HG03097 (cell line): ENCODE results near the gene RNF38.
"Not testable (repeated sequence)": the region's sequence is repeated elsewhere in the genome, so short reads cannot be mapped to it uniquely, and the experiment has no call there.

ENCODE experiments used
- ATAC-seq: cut with Tn5 transposase; IDR thresholded peaks from one replicate; pipeline ENCODE4 v1.9.1; 2021; ENCODE audit not compliant: unreplicated experiment, low FRiP score

The RNF38 gene

DNA sequence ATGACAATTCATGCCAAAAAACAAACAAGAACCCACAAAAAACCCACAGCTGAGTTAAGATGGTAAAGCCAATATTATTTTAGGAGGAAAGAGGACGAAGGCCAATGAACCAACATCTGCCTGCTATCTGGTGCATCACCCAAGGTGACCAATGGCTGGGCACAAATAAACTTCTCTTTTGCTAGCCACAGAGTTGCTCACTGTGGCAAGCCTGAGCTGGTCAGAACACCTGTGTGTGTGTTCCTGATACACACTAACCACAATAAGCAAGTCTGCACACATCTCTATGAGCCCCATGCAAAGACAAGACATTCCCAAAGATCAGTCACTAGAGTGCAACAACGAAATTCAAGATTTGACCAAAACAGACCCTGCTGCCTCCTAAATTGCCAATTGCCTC, 63.1 kb downstream of the RNF38 start:
- ATAC-seq: no peak

DNA sequence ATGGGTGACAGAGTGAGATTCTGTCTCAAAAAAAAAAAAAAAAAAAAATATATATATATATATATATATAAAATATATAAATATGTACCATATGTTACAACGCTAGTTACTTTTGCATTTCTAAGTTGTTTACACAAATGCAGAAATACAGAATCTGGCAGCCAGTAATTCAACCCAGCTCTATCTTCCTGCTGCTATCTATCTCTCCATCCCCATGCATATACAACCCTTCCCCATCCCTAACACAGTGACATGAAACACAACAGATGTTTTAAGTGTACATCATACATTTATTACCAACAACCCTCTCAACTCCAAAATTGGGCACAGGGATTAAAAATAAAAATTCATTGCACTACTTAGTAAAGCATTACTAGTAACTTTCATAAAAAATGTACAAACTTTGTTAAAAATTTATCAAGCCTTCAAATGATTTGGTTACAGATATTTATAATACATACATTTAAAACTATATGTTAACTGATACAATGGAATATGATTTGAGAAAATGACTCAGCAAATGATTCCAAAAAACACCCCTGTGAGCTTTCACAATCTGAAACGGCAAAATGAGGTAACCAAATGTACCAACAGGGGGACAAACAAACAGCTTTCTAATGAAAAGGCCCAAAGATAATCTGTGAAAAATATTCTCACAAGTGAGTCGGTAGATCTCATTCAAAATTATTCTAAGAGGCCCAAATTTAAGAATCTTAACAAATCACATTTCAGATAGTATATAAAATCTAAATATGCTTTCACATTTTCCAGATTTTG, 63.8 kb downstream of the RNF38 start:
- no peak for ATAC-seq

DNA sequence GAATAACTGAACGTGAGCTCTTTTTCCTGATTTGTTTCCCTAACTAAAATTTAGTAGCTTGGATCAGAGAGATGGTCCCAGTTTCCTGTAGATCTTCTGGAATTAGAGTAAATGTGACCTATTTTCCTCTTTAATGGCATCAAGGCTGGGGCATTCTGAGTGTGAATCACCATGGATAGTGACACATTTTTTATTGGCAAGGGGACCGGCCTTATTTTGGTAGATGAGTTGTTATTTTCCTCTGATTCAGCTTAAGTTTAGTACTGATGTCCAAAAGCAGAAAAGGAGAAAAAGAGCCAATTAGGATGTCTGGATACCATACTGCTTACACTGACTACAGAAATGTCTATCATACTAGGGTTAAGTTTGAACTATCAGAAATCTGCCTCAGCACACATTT, 68.1 kb downstream of the RNF38 start:
- ATAC-seq: no peak

DNA sequence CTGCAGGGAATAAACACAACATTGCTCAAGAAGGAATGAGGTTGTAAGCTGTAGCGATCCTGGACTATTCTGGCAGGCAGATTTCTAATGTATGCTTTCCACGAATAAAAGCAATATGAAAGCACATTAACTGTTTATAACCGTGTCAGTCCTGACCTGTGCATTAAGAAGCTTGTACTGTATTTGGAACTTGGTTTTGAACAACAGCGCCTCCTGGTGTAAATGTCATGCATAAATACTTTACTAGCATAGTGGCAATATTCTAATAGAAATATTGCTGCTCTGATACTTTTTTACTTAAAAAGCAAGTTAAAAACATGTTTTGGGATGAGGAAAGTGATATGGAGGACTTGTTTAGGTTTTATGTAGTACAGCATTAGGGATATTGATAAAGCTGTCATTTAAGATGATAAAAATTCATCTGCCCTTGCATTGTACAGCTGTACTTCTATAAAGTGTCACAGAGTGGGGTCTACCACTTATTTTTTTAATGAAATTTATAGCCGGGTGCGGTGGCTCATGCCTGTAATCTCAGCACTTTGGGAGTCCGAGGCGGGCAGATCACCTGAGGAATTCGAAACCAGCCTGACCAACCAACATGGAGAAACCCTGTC, 71.2 kb downstream of the RNF38 start:
- no peak for ATAC-seq

DNA sequence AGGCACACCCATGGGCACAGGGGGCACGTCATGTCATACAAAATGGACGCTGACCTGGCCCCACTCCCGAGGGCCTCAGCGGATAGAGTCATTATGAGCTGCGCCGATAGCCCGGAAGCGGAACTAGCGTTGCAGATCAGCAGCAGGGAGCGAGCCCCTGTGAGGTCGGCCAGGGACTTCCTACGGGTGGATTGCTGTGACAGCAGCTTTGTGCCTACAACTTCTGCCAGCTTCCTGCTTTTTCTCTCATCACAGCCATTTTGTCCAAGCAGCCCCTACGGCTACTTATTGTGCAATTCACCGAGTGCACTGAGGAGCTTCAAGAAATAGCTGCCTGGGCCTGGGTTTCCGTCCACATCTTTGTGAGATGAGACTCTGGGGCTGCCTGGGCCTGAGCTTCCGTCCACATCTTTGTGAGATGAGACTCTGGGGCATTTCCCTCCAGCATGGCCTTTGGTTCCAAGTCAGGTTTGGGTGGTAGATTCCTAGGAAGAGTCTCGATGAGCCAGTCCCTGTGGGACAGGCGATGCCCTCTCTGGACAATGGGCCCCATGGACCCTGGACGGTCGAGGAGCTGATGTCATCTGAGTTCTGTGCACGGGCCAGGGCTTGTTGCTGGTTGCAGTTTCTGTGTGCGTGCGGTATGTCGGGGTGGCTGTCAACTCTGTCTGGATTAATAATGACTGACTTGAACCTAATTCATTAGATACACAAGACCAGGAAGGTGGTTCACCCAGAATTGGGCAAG, 74.8 kb downstream of the RNF38 start:
- no peak for ATAC-seq

DNA sequence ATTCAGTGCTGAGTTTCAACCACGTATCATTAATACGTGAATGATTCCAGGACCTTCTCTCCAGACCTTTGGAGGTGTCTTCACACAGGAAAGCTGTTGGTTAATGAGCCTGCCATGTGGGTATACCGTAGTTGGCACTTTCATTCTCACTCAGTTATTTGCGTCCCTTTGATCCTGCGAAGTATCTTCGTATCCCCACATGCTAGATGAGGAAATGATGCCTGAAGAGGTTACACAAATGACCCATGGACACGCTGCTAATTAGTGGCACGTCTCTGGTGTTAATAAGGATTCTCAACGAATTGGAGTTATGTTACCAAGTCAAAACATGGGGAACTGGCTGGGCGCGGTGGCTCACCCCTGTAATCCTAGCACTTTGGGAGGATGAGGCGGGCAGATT, 76.1 kb downstream of the RNF38 start:
- ATAC-seq: no peak

DNA sequence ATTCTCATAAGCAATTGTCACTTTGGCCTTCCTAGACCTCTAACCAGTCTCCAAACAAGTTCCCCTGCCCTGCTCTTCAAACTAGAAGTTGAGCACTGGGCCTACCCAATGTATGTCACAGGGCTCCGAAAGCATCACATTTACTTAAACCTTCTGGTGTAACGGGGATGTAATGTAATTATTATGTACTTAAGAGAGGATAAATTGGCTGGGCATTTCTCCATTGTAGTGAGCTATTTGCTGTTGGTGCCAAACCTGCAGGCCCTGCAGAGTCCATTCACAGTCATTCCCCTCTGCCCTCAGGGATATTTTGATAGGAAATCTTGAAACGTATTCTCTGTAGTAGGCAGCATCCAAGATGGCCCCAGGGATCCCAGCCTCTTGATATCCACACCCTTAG, 77.6 kb downstream of the RNF38 start:
- ATAC-seq: no peak

DNA sequence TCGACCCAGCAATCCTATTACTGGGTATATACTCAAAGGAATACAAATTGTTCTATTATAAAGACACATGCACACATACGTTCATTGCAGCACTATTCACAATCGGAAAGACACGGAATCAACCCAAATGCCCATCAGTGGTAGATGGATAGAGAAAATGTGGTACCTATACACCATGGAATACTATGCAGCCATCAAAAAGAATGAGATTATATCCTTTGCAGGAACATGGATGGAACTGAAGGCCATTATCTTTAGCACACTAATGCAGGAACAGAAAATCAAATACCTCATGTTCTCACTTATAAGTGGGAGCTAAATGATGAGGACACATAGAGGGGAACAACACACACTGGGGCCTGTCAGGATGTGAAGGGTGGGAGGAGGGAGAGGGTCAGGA, 78.2 kb downstream of the RNF38 start:
- not testable (repeated sequence) for ATAC-seq

DNA sequence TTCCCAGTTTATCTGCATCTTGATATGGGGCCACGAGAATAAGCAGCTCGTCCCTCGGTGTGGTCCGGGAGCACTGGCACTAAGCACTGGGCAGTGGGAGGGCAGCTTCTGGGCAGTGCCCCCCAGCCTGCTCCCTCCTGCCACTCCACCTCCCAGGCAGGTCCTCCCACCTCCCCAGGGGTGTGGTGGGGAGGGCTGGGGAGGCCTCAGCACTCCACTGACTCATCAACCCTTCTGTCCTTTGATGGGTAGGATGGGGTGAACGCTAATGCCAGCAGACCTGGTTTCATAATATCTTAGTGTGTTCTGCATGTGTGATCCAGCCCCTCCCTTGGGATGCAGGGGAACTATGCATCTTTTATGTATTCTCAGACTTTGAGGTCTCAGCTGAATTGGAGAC, 79.6 kb downstream of the RNF38 start:
- ATAC-seq: no peak

DNA sequence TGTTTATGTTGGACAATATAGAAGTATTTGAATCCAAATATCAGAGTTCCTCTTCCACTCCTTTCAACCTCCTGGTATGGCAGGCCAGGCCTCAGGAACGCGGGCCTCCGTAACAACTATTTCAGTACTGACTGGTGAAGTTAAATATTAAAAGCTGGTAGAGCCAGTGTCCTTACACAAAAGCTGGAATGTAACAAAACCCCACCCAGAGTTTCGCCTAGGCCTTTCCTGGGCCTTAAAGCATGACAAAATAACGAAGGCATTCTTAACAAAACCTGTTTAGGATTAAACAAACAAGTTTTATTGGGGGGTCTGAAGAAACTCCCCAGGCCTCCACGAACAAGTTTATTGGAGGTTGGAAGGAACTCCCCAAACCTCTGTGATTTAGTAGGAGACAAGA, 80.3 kb downstream of the RNF38 start:
- no peak for ATAC-seq

DNA sequence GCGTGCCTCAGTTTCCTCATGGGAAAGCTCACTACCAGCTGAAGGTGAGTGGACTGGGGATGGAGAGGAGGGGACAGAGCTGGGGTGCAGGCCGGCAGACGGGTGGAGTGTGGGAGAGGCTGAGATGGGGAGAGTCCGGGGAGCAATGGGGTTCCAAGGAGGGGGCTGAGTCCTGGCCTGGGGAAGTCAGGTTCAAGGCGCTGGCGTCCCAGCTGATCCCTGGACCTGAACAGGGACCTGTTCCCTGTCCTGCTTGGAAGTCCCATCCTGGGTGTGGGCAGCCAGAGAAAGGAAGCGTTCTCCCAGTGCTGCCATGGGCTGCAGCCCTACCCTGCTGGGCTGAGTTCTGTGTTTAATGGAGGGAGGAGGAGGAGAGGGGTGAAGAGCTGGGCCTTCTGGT, 80.9 kb downstream of the RNF38 start:
- ATAC-seq: no peak

DNA sequence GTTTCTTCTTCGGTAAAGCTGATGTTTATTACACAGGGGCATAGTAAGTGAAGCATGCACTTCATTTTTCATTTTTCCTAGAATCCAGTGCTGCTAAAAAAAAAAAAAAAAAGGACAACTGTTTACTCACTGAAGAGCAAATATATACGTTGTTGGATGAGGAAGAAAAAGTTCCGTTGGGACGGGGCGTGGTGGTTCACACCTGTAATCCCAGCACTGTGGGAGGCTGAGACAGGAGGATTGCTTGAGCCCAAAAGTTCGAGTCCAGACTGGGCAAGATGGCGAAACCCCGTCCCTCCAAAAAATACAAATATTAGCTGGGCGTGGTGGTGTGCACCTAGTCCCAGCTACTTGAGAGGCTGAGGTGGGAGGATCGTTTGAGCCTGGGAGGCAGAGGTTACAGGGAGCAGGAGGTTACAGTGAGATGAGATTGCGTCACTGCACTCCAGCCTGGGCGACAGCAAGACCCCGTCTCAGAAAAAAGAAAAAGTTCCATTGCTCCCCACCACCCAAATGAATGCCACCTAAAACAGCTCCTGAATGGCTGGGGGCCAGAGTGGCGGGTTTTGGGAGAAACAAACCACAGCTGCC, 81.8 kb downstream of the RNF38 start:
- no peak for ATAC-seq

DNA sequence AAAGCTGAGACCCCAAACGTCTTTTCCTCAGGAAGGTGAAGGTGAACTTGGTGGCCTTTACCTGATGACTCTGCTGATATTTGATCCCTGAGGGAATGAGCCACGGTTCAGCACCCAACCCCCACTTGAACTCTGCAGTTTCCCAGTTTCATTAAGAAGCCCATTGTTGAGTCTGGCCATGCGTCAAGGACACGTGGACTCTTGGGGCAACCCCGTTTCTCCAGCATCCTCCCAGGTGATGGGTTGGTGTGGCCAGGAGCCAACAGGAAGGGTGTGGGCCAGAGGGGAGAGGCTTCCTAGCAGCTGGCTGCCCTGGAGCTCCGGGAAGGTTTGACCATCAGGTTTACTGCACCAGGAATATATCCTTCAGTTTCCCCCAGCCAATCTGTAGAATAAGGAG, 82.3 kb downstream of the RNF38 start:
- ATAC-seq: no peak

DNA sequence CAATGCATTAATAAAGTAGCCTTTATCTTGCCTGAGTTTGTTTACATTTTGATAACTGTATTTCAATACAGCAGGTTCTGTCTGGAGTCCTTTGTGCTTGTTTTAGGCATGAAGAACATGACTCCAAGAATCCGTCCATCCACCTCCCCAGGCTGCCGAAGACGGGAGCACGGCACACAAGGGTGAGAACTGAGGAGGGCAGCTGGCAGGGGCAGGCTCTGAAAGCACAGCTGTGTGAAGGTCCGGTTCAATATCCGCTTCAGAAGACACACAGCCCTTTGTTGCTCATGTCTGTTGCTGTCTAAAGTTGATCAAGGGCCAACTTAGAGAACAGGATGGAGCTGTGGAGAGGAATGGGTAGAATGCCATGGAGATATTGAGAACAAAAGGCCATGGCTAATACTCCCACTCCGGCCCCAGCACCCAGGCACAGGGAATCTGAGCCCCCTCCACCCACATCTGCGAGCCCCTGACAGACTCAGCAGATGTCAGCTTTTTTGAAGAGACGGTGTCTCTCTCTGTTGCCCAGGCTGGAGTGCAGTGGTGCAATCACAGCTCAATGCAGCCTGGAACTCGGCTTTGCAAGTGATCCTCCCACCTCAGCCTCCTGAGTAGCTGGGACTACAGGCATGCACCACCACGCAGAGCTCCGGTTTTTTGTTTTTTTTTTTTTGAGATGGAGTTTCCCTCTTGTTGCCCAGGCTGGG, 83.3 kb downstream of the RNF38 start:
- no peak for ATAC-seq

DNA sequence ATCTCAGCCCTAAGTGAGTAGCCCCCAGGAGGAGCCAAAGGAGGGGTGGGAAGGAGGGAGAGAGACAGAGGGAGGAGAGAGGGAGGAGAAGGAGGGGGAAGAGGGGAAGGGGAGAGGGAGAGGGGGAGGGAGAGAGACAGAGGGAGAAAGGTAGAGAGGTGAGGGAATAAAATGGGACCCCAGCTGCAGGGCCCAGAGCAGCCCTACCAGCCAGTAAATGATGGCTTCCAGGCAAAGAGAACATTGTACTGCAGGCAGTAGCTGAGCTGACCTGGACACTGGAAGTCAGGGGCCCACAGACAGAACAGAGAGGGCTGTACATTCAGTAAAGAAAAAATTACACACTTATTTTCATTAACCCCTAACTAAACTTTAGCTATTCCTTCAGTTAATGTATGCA, 84.0 kb downstream of the RNF38 start:
- no peak for ATAC-seq

DNA sequence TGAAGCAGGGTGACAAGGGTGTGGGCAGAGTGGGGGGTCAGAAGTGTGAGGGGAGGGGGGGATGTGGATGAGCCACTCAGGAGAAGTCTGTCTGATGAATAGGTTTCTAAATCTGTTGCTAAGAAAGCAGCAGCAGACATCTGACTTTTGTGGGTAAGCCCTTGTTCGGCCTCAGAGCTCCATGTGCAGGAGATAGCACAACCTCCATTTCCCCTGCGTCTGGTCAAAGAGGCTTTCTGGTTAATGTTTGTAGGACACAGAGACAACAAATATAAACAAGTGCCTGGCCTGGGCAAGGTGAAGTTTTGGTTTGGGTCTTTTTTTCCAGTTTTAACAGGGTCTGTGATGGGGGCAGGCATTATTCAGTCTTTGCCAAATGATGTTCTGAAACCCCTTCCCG, 84.8 kb downstream of the RNF38 start:
- no peak for ATAC-seq

DNA sequence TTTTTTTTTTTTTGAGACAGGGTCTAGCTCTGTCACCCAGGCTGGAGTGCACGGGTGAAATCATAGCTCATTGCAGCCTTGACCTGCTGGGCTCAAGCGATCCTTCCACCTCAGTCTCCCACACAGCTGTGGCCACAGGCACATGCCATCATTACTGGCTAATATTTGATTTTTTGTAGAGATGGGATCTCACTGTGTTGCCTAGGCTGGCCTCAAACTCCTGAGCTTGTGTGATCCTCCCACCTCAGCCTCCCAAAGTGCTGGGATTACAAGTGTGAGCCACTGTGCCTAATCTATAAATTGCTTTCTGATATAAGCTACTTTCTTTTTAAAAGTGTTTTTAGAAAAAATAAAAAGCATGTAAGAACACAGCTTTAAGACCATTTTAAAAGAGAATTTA, 85.3 kb downstream of the RNF38 start:
- ATAC-seq: no peak

DNA sequence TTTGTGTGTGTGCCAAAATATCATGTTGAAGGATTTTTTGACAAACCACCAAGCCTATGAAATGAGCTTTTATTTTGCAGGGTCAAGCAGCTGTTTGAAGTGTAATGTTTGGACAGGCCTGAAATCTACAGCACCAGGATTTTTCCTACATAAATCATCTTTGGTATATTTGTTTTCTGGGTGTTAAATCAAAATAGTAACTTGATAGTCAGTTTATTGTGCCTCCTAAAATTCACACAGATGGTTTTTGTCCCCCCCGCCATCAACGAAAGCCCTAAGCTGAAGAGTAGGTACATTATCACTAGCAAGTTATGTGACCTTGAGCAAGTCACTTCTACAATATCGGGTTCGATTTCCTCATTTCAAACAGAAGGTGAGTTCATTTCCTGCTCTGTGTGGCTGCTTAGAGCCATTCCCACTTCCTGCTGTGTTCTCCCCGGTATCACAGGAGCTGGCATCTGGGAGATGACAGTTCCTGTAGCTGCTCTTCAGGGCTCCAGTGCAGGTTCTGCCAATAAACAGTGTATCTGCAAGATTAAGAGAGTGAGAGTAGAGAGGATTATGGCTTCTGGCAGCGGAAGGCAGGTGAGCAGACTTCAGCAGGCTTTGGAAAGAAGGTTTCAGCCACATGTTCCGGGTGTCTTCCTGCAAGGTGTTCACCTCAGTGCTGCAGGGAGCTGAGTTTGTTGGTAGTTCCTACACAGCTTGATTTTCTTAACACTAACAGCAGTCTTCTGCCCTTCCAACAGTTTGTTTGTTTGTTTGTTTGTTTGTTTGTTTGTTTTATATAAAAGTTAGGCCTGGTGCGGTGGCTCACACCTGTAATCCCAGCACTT, 93.4 kb downstream of the RNF38 start:
- ATAC-seq: no peak

DNA sequence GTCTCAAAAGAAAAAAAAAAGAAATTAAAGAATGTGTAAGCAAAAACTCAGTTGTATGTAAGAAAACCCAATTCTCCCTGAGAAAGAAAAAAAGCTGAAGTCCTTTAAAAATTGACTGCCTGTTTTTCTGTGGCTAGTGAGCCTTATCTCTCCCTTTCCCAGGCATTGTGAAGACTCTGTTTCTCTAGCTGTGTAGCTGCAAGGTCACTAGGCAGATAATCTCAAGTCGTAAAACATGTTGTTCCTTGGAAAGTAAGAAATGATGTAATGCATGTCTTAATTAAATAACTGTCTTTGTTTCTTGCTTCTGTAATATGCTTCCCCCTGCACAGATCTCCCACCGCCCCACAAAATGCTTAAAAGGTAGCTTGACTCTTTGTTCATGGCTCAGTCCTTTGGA, 95.7 kb downstream of the RNF38 start:
- ATAC-seq: not testable (repeated sequence)

DNA sequence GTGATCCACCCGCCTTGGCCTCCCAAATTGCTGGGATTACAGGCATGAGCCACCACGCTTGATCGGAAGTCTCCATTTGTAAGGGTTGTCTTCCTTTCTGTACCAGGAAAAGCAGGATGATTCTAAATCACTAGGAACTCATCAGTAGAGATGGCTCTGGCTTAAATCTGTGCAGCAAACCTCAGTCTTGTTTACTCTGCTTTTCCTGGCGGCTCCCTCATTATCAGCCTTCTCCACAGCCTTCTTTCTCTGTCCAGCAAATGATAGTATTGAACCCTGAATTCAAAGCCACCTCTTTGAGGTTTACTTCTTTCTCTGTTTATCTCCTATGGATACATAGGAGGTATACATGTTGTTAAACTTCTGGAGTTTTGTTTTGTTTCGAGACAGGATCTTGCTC, 98.8 kb downstream of the RNF38 start:
- no peak for ATAC-seq
